ENCODE measurements around the gene MDP1. TPM values are rescaled to one million over a fixed set of nuclear protein-coding genes. Genes with fewer than 3 reads are reported as not detected.

Gene MDP1
- total RNA-seq, 1 experiment from 2014 or later = 18.8 TPM

- H2BK20ac ChIP-seq (ENCODE audit: low read depth, low read length, poor library complexity, severe bottlenecking) = no peak overlapping the region
- Mint-ChIP-seq H3K9me3 (no peaks in the 10 kb centered on the region), H3K4me1 (peaks cover 15% of the 10 kb centered on the region in 2 experiments), H3K27ac (no peak overlapping the region), H3K36me3 (ENCODE audit: insufficient read depth in 1 of 3, low read depth in 3 of 3) (peaks cover 31 to 80% (median 65%) of the 10 kb centered on the region in 3 experiments; a peak in 6 of 7 replicates), H3K27me3 (ENCODE audit: low read depth) (no peaks in the 10 kb centered on the region; the same call in 1 of the 2 replicates), H3K4me3 (no peak overlapping the region)
- no peak overlapping the region for H3K56ac ChIP-seq (ENCODE audit: insufficient read length, low read depth, low read length)
- no peak for DNase-seq
- no peak overlapping the region for H2BK120ac ChIP-seq (ENCODE audit: low read depth, low read length, poor library complexity, severe bottlenecking)
- no peak overlapping the region for H2BK12ac ChIP-seq (ENCODE audit: insufficient read length, low read depth, low read length)
- TF ChIP-seq CTCF (conservative IDR thresholded peaks at IDR 0.05) = no peak
- H3K4me2 ChIP-seq (ENCODE audit: insufficient read depth, insufficient read length, low read length) = no peak overlapping the region
- H4K91ac ChIP-seq (ENCODE audit: insufficient read length, low read depth, low read length) = no peak overlapping the region
- H4K20me1 ChIP-seq (ENCODE audit: control insufficient read depth, insufficient read depth, insufficient read length) = no peaks in the 10 kb centered on the region
- H3T11ph ChIP-seq (ENCODE audit: low read length) = no peak overlapping the region
- H3K27ac ChIP-seq (ENCODE audit: insufficient read length, low read depth, low read length) = no peak overlapping the region
- H3K4ac ChIP-seq (ENCODE audit: low read depth, low read length) = no peak overlapping the region
- no peak overlapping the region for H3K9ac ChIP-seq (ENCODE audit: extremely low read depth, insufficient read length, low read length)
- no peaks in the 10 kb centered on the region; the same call in 1 of the 2 replicates for H3K4me1 ChIP-seq (ENCODE audit: insufficient read depth, low read length)
- no peak overlapping the region for H3K18ac ChIP-seq (ENCODE audit: insufficient read length, low read depth, low read length)
- H3K9me3 ChIP-seq (ENCODE audit: control insufficient read depth, low read depth, low read length) = no peaks in the 10 kb centered on the region
- H3K79me1 ChIP-seq (ENCODE audit: insufficient read depth, low read depth, low read length, poor library complexity, severe bottlenecking) = peaks cover 4% of the 10 kb centered on the region
- no peak overlapping the region for H2BK15ac ChIP-seq (ENCODE audit: low read depth, low read length)
- H3K14ac ChIP-seq (ENCODE audit: insufficient read depth, low read length) = no peak overlapping the region
- H2AK5ac ChIP-seq (ENCODE audit: insufficient read length, low read length) = no peak overlapping the region
- no peak overlapping the region for H2AFZ ChIP-seq (ENCODE audit: low read length)
- H2BK5ac ChIP-seq (ENCODE audit: insufficient read length, low read length) = no peak overlapping the region
- no peaks in the 10 kb centered on the region for H3K79me2 ChIP-seq (ENCODE audit: insufficient read depth, low read length)
- H3K23me2 ChIP-seq (ENCODE audit: insufficient read length, low read depth, low read length, poor library complexity, severe bottlenecking) = no peaks in the 10 kb centered on the region
- no CpG with 5 or more reads among the region's 11 CpGs for WGBS (ENCODE audit: extremely low coverage, insufficient read length, low lambda C conversion rate)
- no peaks in the 10 kb centered on the region for H3K27me3 ChIP-seq (ENCODE audit: insufficient read depth, low read length)
- H3K23ac ChIP-seq (ENCODE audit: insufficient read length, low read depth, low read length) = no peak overlapping the region
- H4K8ac ChIP-seq (replicated peaks; ENCODE audit: insufficient read length, low read depth, low read length) = no peak overlapping the region
- no peak overlapping the region for H4K5ac ChIP-seq (ENCODE audit: insufficient read length, low read depth, low read length)
Measured at GRCh38 chr14:24185741-24186140, 30.1 kb downstream of the MDP1 start.
